ENCODE data around the gene PXT1.
"Not testable (repeated sequence)": the region's sequence is repeated elsewhere in the genome, so short reads cannot be mapped to it uniquely, and the experiment has no call there.

PXT1 gene

GRCh38 chr6:36367743-36368142, 74.9 kb downstream of the PXT1 start:
- Histone ChIP-seq H3K27me3 (replicated peaks in 2 of 5; ENCODE audit: control insufficient read depth in 4 of 5, insufficient read depth in 5 of 5, low read length in 4 of 5) (no peaks in the 10 kb centered on the region), H3K4me1 (ENCODE audit: control extremely low read depth in 1 of 4, control insufficient read depth in 4 of 4, insufficient read depth in 4 of 4, low read length in 3 of 4) (peaks cover 0 to 29% (median 6%) of the 10 kb centered on the region in 4 experiments), H3K9me3 (ENCODE audit: control extremely low read depth in 1 of 5, control insufficient read depth in 4 of 5, insufficient read depth in 2 of 5, low read depth in 1 of 5, low read length in 4 of 5) (no peaks in the 10 kb centered on the region), H3K36me3 (ENCODE audit: control insufficient read depth in 4 of 4, insufficient read depth in 4 of 4, low read length in 3 of 4) (no peaks in the 10 kb centered on the region), H3K27ac (ENCODE audit: insufficient read depth in 1 of 2, low read depth in 1 of 2, low read length in 2 of 2, poor library complexity in 1 of 2, severe bottlenecking in 2 of 2) (no peak overlapping the region), H3K4me3 (ENCODE audit: control insufficient read depth in 1 of 7, extremely low read depth in 1 of 7, insufficient read depth in 4 of 7, low read depth in 2 of 7, low read length in 6 of 7) (no peak overlapping the region)
- 100% methylated on average over 1 of the region's 3 CpGs for WGBS (ENCODE audit: insufficient coverage)
- ChIA-PET CTCF (interaction anchor here (2.3 to 3.8 kb wide), 2 partner anchors 27 to 66 kb away, joined by 7 to 8 read pairs; no protein-coding TSS in a partner anchor), POLR2A (no interaction called here)
- DNase-seq, result no peak

DNA sequence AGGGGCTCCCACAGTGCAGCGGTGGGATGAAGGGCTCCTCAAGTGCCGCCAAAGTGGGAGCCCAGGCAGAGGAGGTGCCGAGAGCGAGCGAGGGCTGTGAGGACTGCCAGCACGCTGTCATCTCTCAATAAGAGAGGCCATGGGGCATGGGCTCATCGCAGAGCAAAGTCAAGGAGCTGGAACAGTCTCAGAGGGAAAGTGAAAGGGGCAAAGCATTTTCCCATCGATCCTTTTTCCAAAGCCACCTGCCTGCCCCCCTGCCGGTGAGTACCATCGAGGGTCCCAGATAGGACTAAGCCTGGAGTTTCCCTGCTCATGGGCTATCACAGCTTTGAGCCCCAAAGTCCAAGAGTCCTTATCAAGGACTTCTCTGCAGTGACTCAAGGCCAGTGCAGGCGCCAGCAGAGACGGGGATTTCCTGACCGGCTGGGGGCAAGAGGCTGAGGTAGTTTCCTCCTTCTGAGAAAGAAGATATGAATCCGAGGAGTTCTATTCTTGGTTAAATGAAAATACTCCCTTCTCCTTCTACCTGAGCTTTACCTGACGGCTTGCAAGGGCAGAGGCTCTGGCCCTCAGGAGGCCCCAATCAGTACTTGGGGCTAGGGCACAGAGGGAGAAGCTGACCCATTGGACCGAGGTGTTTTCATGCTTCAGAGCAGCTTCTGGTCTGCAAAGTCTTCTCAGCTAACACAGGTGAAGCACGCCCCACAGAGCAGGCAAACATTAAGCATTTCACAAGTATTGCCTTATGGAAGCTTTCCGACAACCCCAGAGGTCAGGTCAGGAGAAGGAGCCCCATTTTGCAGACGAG, 77.8 kb downstream of the PXT1 start:
- POLR2A ChIA-PET, result no interaction called here
- DNase-seq, result peak in 2 of 3 donors; percentile 58 to 76
- no peaks in the 10 kb centered on the region for H3K9me3 ChIP-seq (ENCODE audit: control extremely low read depth in 1 of 5, control insufficient read depth in 4 of 5, insufficient read depth in 2 of 5, low read depth in 1 of 5, low read length in 4 of 5)
- H3K4me1 ChIP-seq (ENCODE audit: control extremely low read depth in 1 of 4, control insufficient read depth in 4 of 4, insufficient read depth in 4 of 4, low read length in 3 of 4), result peaks cover 0 to 29% (median 10%) of the 10 kb centered on the region in 4 experiments
- H3K36me3 ChIP-seq (ENCODE audit: control insufficient read depth in 4 of 4, insufficient read depth in 4 of 4, low read length in 3 of 4), result no peaks in the 10 kb centered on the region
- H3K4me3 ChIP-seq (ENCODE audit: control insufficient read depth in 1 of 7, extremely low read depth in 1 of 7, insufficient read depth in 4 of 7, low read depth in 2 of 7, low read length in 6 of 7), result no peak overlapping the region
- H3K27me3 ChIP-seq (replicated peaks in 2 of 5; ENCODE audit: control insufficient read depth in 4 of 5, insufficient read depth in 5 of 5, low read length in 4 of 5), result no peaks in the 10 kb centered on the region
- WGBS (ENCODE audit: insufficient coverage), result 71% methylated on average over 11 of the region's 19 CpGs
- no peak overlapping the region for H3K27ac ChIP-seq (ENCODE audit: insufficient read depth in 1 of 2, low read depth in 1 of 2, low read length in 2 of 2, poor library complexity in 1 of 2, severe bottlenecking in 2 of 2)
- CTCF ChIA-PET, result interaction anchor here (0.6 to 8.2 kb wide), 6 partner anchors 17 to 1266 kb away, joined by 3 to 99 read pairs (median 3); no protein-coding TSS in a partner anchor

DNA sequence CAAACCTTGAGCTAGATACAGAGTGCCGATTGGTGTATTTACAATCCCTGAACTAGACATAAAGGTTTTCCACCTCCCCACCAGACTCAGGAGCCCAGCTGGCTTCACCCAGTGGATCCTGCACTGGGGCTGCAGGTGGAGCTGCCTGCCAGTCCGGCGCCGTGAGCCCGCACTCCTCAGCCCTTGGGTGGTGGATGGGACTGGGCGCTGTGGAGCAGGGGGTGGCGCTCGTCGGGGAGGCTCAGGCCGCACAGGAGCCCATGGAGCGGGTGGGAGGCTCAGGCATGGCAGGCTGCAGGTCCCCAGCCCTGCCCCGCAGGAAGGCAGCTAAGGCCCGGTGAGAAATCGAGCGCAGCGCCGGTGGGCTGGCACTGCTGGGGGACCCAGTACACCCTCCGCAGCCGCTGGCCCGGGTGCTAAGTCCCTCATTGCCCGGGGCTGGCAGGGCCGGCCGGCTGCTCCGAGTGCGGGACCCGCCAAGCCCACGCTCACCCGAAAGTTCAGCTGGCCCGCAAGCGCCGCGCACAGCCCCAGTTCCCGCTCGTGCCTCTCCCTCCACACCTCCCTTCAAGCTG, 78.5 kb downstream of the PXT1 start:
- not testable (repeated sequence) for H3K27ac ChIP-seq (ENCODE audit: insufficient read depth in 1 of 2, low read depth in 1 of 2, low read length in 2 of 2, poor library complexity in 1 of 2, severe bottlenecking in 2 of 2); H3K27me3 ChIP-seq (replicated peaks in 2 of 5; ENCODE audit: control insufficient read depth in 4 of 5, insufficient read depth in 5 of 5, low read length in 4 of 5); H3K9me3 ChIP-seq (ENCODE audit: control extremely low read depth in 1 of 5, control insufficient read depth in 4 of 5, insufficient read depth in 2 of 5, low read depth in 1 of 5, low read length in 4 of 5); H3K36me3 ChIP-seq (ENCODE audit: control insufficient read depth in 4 of 4, insufficient read depth in 4 of 4, low read length in 3 of 4); H3K4me3 ChIP-seq (ENCODE audit: control insufficient read depth in 1 of 7, extremely low read depth in 1 of 7, insufficient read depth in 4 of 7, low read depth in 2 of 7, low read length in 6 of 7); DNase-seq
- WGBS (ENCODE audit: insufficient coverage), result 100% methylated on average over 2 of the region's 34 CpGs
- ChIA-PET POLR2A (interaction anchor here (0.7 kb wide), 1 partner anchor 68 kb away, joined by 4 read pairs; no protein-coding TSS in a partner anchor), CTCF (interaction anchor here (0.6 to 8.2 kb wide), 6 partner anchors 17 to 1266 kb away, joined by 3 to 99 read pairs (median 3); no protein-coding TSS in a partner anchor)
- peaks cover 0 to 22% (median 10%) of the 10 kb centered on the region in 4 experiments for H3K4me1 ChIP-seq (ENCODE audit: control extremely low read depth in 1 of 4, control insufficient read depth in 4 of 4, insufficient read depth in 4 of 4, low read length in 3 of 4)

GRCh38 chr6:36363371-36363752, 79.3 kb downstream of the PXT1 start:
- H3K4me3 ChIP-seq (ENCODE audit: control insufficient read depth in 1 of 7, extremely low read depth in 1 of 7, insufficient read depth in 4 of 7, low read depth in 2 of 7, low read length in 6 of 7), result not testable (repeated sequence)
- 94% methylated on average over 9 of the region's 13 CpGs for WGBS (ENCODE audit: insufficient coverage)

GRCh38 chr6:36362551-36363370, 79.9 kb downstream of the PXT1 start:
- no peaks in the 10 kb centered on the region for H3K36me3 ChIP-seq (ENCODE audit: control insufficient read depth in 4 of 4, insufficient read depth in 4 of 4, low read length in 3 of 4)
- no peak overlapping the region for H3K27ac ChIP-seq (ENCODE audit: insufficient read depth in 1 of 2, low read depth in 1 of 2, low read length in 2 of 2, poor library complexity in 1 of 2, severe bottlenecking in 2 of 2)
- no peaks in the 10 kb centered on the region for H3K9me3 ChIP-seq (ENCODE audit: control extremely low read depth in 1 of 5, control insufficient read depth in 4 of 5, insufficient read depth in 2 of 5, low read depth in 1 of 5, low read length in 4 of 5)
- H3K4me3 ChIP-seq (ENCODE audit: control insufficient read depth in 1 of 7, extremely low read depth in 1 of 7, insufficient read depth in 4 of 7, low read depth in 2 of 7, low read length in 6 of 7), result no peak overlapping the region
- ChIA-PET POLR2A (interaction anchor here (0.6 kb wide), 1 partner anchor 720 kb away, joined by 3 read pairs; no protein-coding TSS in a partner anchor), CTCF (interaction anchor here (0.6 to 8.2 kb wide), 16 partner anchors 9 to 606 kb away, joined by 3 to 99 read pairs (median 4); partner anchors contain the start of gene MAPK14)
- H3K27me3 ChIP-seq (replicated peaks in 2 of 5; ENCODE audit: control insufficient read depth in 4 of 5, insufficient read depth in 5 of 5, low read length in 4 of 5), result no peaks in the 10 kb centered on the region
- WGBS (ENCODE audit: insufficient coverage), result 89% methylated on average over 21 of the region's 25 CpGs
- peaks cover 0 to 22% (median 13%) of the 10 kb centered on the region in 4 experiments for H3K4me1 ChIP-seq (ENCODE audit: control extremely low read depth in 1 of 4, control insufficient read depth in 4 of 4, insufficient read depth in 4 of 4, low read length in 3 of 4)
- DNase-seq, result peak in 1 of 3 donors; percentile 59

More at GRCh38 chr6:36363371-36363752, 79.3 kb downstream of the PXT1 start:
- H3K36me3 ChIP-seq (ENCODE audit: control insufficient read depth in 4 of 4, insufficient read depth in 4 of 4, low read length in 3 of 4); H3K9me3 ChIP-seq (ENCODE audit: control extremely low read depth in 1 of 5, control insufficient read depth in 4 of 5, insufficient read depth in 2 of 5, low read depth in 1 of 5, low read length in 4 of 5); H3K27me3 ChIP-seq (replicated peaks in 2 of 5; ENCODE audit: control insufficient read depth in 4 of 5, insufficient read depth in 5 of 5, low read length in 4 of 5); H3K27ac ChIP-seq (ENCODE audit: insufficient read depth in 1 of 2, low read depth in 1 of 2, low read length in 2 of 2, poor library complexity in 1 of 2, severe bottlenecking in 2 of 2); DNase-seq: not testable (repeated sequence)
- peaks cover 0 to 21% (median 13%) of the 10 kb centered on the region in 4 experiments for H3K4me1 ChIP-seq (ENCODE audit: control extremely low read depth in 1 of 4, control insufficient read depth in 4 of 4, insufficient read depth in 4 of 4, low read length in 3 of 4)
- POLR2A ChIA-PET, result interaction anchor here (0.6 kb wide), 1 partner anchor 721 kb away, joined by 3 read pairs; no protein-coding TSS in a partner anchor
- CTCF ChIA-PET, result interaction anchor here (0.8 to 8.2 kb wide), 9 partner anchors 9 to 337 kb away, joined by 3 to 99 read pairs (median 3); partner anchors contain the start of gene MAPK14

- WGBS (ENCODE audit: insufficient coverage), result 98% methylated on average over 11 of the region's 11 CpGs
- peaks cover 0 to 22% (median 13%) of the 10 kb centered on the region in 4 experiments for H3K4me1 ChIP-seq (ENCODE audit: control extremely low read depth in 1 of 4, control insufficient read depth in 4 of 4, insufficient read depth in 4 of 4, low read length in 3 of 4)
Observed at GRCh38 chr6:36361071-36361470, 81.6 kb downstream of the PXT1 start.

More at GRCh38 chr6:36361071-36361470, 81.6 kb downstream of the PXT1 start:
- CTCF ChIA-PET, result interaction anchor here (0.8 to 8.2 kb wide), 13 partner anchors 9 to 239 kb away, joined by 3 to 99 read pairs (median 5); no protein-coding TSS in a partner anchor
- no peak overlapping the region for H3K4me3 ChIP-seq (ENCODE audit: control insufficient read depth in 1 of 7, extremely low read depth in 1 of 7, insufficient read depth in 4 of 7, low read depth in 2 of 7, low read length in 6 of 7)
- no peak for DNase-seq
- H3K27ac ChIP-seq (ENCODE audit: insufficient read depth in 1 of 2, low read depth in 1 of 2, low read length in 2 of 2, poor library complexity in 1 of 2, severe bottlenecking in 2 of 2), result no peak overlapping the region
- no peaks in the 10 kb centered on the region for H3K9me3 ChIP-seq (ENCODE audit: control extremely low read depth in 1 of 5, control insufficient read depth in 4 of 5, insufficient read depth in 2 of 5, low read depth in 1 of 5, low read length in 4 of 5)
- no peaks in the 10 kb centered on the region for H3K36me3 ChIP-seq (ENCODE audit: control insufficient read depth in 4 of 4, insufficient read depth in 4 of 4, low read length in 3 of 4)
- POLR2A ChIA-PET, result interaction anchor here (1.6 kb wide), 1 partner anchor 13 kb away, joined by 3 read pairs; no protein-coding TSS in a partner anchor
- H3K27me3 ChIP-seq (replicated peaks in 2 of 5; ENCODE audit: control insufficient read depth in 4 of 5, insufficient read depth in 5 of 5, low read length in 4 of 5), result no peaks in the 10 kb centered on the region
